Measurements from ENCODE around the gene COG2.
"Not testable (repeated sequence)": the region's sequence is repeated elsewhere in the genome, so short reads cannot be mapped to it uniquely, and the experiment has no call there.

The COG2 gene

DNA sequence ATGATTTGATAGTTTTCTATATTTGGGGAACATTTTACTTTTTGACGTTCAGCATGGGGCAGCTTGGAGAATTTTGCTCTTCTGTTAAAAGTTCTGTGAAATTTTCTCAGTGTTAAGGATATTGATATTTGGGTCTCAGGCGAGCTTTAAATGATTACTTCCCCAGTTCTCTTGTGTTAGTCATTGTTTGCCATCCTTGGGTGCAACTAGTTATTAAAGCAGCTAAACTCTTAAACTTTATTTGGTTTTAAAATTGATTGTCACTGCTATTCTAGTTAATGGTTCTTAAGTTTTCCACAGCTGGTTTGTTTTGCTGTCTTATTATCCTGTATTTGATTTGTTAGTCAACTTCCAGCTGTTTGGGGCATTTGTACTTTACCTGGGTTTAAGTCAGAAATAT, 9.0 kb downstream of the COG2 start:
- TF ChIP-seq, protein P1, sequence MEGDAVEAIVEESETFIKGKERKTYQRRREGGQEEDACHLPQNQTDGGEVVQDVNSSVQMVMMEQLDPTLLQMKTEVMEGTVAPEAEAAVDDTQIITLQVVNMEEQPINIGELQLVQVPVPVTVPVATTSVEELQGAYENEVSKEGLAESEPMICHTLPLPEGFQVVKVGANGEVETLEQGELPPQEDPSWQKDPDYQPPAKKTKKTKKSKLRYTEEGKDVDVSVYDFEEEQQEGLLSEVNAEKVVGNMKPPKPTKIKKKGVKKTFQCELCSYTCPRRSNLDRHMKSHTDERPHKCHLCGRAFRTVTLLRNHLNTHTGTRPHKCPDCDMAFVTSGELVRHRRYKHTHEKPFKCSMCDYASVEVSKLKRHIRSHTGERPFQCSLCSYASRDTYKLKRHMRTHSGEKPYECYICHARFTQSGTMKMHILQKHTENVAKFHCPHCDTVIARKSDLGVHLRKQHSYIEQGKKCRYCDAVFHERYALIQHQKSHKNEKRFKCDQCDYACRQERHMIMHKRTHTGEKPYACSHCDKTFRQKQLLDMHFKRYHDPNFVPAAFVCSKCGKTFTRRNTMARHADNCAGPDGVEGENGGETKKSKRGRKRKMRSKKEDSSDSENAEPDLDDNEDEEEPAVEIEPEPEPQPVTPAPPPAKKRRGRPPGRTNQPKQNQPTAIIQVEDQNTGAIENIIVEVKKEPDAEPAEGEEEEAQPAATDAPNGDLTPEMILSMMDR (IDR thresholded peaks at IDR 0.05; ENCODE audit: insufficient read depth, low read length, missing control alignments) = no peak
- no peak for DNase-seq (ENCODE audit: low read depth, low spot score)
- H3K4me3 ChIP-seq (ENCODE audit: low read depth, low read length) = no peak overlapping the region
- POLR2A ChIA-PET = no interaction called here
- CTCF ChIA-PET = interaction anchor here (1.1 to 2.2 kb wide), 3 partner anchors 8 to 122 kb away, joined by 5 to 19 read pairs (median 8); partner anchors contain the start of gene COG2

DNA sequence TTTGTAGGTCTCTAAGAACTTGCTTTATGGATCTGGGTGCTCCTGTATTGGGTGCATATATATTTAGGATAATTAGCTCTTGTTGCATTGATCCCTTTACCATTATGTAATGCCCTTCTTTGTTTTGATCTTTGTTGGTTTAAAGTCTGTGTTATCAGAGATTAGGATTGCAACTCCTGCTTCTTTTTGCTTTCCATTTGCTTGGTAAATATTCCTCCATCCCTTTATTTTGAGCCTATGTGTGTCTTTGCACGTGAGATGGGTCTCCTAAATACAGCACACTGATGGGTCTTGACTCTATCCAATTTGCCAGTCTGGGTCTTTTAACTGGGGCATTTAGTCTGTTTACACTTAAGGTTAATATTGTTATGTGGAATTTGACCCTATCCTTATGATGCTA, 14.4 kb downstream of the COG2 start:
- CTCF ChIA-PET = interaction anchor here (3.7 kb wide), 1 partner anchor 14 kb away, joined by 21 read pairs; the partner anchor contains the start of gene COG2
- DNase-seq (ENCODE audit: low read depth, low spot score); H3K4me3 ChIP-seq (ENCODE audit: low read depth, low read length); POLR2A ChIA-PET: not testable (repeated sequence)

DNA sequence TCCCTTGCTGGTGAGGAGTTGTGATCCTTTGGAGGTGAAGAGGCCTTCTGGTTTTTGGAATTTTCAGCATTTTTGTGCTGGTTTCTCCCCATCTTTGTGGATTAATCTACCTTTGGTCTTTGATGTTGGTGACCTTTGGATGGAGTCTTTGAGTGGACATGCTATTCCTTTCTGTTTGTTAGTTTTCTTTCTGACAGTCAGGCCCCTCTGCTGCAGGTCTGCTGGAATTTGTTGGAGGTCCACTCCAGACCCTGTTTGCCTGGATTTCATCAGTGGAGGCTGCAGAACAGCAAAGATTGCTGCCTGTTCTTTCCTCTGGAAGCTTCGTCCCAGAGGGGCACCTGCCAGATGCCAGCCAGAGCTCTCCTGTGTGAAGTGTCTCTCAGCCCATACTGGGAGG, 15.8 kb downstream of the COG2 start:
- H3K4me3 ChIP-seq (ENCODE audit: low read depth, low read length); POLR2A ChIA-PET; DNase-seq (ENCODE audit: low read depth, low spot score): not testable (repeated sequence)
- CTCF ChIA-PET = interaction anchor here (1.0 to 4.5 kb wide), 3 partner anchors 11 to 15 kb away, joined by 3 to 24 read pairs (median 21); partner anchors contain the start of gene COG2

DNA sequence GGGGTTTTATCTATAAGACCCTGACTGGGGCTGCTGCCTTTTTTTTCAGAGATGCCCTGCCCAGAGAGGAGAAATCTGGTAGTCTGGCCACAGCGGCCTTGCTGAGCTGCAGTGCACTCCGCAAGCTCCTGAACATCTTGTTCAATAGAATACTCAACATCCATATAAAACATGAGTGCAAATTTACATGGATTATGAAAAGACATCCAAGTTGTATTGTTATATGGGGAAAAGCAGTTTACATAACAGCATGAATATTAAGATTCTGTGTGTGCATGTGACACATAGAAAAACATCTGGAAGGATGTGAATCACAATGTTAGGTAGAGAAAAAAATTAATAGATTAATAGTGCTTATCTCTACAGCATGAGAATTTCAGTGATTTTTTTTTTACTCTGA, 16.4 kb downstream of the COG2 start:
- CTCF ChIA-PET = interaction anchor here (1.0 to 4.5 kb wide), 2 partner anchors 11 to 16 kb away, joined by 3 to 24 read pairs; partner anchors contain the start of gene COG2

DNA sequence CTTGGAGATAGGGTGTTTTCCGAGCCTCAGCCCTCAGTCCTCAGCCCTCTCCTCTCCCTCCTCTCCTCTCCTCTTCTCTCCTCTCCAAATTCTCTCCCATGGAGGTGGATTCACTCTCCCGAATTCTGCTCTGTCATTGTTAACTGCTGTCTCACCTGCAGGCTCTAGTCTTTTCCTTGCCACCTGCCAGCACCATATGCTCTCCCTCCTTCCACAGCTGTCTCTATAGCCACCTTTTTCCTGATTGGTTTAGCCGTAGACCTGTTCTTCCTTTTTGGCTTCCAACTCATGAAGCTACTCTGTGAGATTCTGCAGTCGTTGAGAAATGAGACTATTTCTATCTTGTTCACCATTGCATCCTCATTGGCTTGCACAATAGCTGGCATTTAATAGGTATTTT, 19.7 kb downstream of the COG2 start:
- POLR2A ChIA-PET = no interaction called here

More for the DNA sequence above, 16.4 kb downstream of the COG2 start:
- DNase-seq (ENCODE audit: low read depth, low spot score) = no peak
- POLR2A ChIA-PET = no interaction called here
- TF ChIP-seq, protein P1 (IDR thresholded peaks at IDR 0.05; ENCODE audit: insufficient read depth, low read length, missing control alignments) = no peak
- H3K4me3 ChIP-seq (ENCODE audit: low read depth, low read length) = no peak overlapping the region

DNA sequence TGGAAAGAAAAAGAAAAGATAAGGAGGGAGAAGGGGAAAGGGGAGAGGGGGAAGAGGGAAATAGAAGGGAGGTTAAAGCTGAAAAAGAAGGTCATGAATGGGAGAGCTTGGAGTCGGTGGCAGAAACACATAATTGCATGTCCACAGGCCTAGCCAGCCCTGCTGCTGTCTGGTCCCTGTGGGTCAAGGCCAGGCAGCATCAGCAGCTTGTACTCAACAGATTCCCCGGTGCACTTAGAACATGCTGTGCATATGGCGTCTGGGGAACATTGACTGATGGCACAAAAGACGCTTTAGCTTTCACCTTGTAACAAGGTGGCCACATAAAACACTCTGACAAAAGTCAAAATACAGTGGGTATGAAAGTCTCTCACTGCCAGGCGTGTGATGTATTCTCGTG, 25.9 kb downstream of the COG2 start:
- POLR2A ChIA-PET = no interaction called here
- no peak for DNase-seq (ENCODE audit: low read depth, low spot score)
- CTCF ChIA-PET = interaction anchor here (1.3 to 1.5 kb wide), 2 partner anchors 9 to 25 kb away, joined by 3 to 5 read pairs; no protein-coding TSS in a partner anchor
- H3K4me3 ChIP-seq (ENCODE audit: low read depth, low read length) = no peak overlapping the region
- TF ChIP-seq, protein P1 (IDR thresholded peaks at IDR 0.05; ENCODE audit: insufficient read depth, low read length, missing control alignments) = no peak

More for the DNA sequence above, 19.7 kb downstream of the COG2 start:
- DNase-seq (ENCODE audit: low read depth, low spot score) = no peak
- CTCF ChIA-PET = interaction anchor here (4.5 kb wide), 1 partner anchor 19 kb away, joined by 24 read pairs; the partner anchor contains the start of gene COG2
- no peak overlapping the region for H3K4me3 ChIP-seq (ENCODE audit: low read depth, low read length)
- TF ChIP-seq, protein P1 (IDR thresholded peaks at IDR 0.05; ENCODE audit: insufficient read depth, low read length, missing control alignments) = no peak

DNA sequence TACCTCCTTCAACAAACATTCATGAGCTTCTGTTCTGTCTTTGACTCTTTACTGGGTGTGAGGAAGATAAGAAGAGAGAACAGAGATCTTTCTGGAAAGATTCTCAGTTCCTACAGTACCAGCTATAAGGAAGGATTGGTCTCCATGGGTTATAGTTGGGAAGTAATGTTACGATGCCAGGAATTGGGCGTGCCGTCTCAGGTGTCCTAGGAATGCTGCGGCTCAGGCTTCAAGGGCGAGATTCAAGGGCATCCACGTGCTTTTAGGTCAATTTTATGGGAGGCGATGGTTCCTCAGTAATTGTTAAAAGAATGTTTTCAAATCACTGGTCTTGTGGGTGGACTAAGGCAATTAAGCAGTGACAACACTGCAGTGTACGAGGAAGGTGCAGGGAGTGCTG, 27.3 kb downstream of the COG2 start:
- DNase-seq (ENCODE audit: low read depth, low spot score) = no peak
- TF ChIP-seq, protein P1 (IDR thresholded peaks at IDR 0.05; ENCODE audit: insufficient read depth, low read length, missing control alignments) = no peak
- CTCF ChIA-PET = interaction anchor here (0.7 to 1.5 kb wide), 2 partner anchors 11 to 26 kb away, joined by 3 to 5 read pairs; no protein-coding TSS in a partner anchor
- POLR2A ChIA-PET = no interaction called here
- H3K4me3 ChIP-seq (ENCODE audit: low read depth, low read length) = no peak overlapping the region

Measured in AG04449 (cell line).